HEK293 (cell line): Measurements from ENCODE around the gene PHF14.

ENCODE experiments used
- MYNN ChIP-seq: fragments of 450-650 bp; formaldehyde crosslinking; IDR thresholded peaks from 2 replicates; pipeline ENCODE4 v1.5.1; 2016; ENCODE audit warnings: missing biosample characterization, missing genetic modification characterization, borderline replicate concordance
- MZF1 ChIP-seq: fragments of 450-650 bp; formaldehyde crosslinking; IDR thresholded peaks from 2 replicates; pipeline ENCODE4 v1.5.1; 2017; ENCODE audit warnings: missing biosample characterization, missing genetic modification characterization, borderline replicate concordance
- OSR2 ChIP-seq: fragments of 450-650 bp; formaldehyde crosslinking; IDR thresholded peaks from 2 replicates; pipeline ENCODE4 v1.5.1; 2016; ENCODE audit warnings: missing biosample characterization, missing genetic modification characterization
- OVOL3 ChIP-seq: fragments of 450-650 bp; formaldehyde crosslinking; IDR thresholded peaks from 2 replicates; pipeline ENCODE4 v1.5.1; 2016; ENCODE audit warnings: missing biosample characterization, missing genetic modification characterization
- TCF7L2 ChIP-seq: IDR thresholded peaks from 2 replicates; pipeline ENCODE4 v1.6.1; 2011; ENCODE audit warnings: low read depth, mild to moderate bottlenecking, inconsistent platforms, low read length, moderate library complexity, borderline replicate concordance
- TRIM28 ChIP-seq: IDR thresholded peaks from 2 replicates; pipeline ENCODE4 v1.6.1; 2011; ENCODE audit warnings: low read length, control low read depth, borderline replicate concordance
- TSHZ1 ChIP-seq: fragments of 450-650 bp; formaldehyde crosslinking; IDR thresholded peaks from 2 replicates; pipeline ENCODE4 v1.5.1; 2016; ENCODE audit warnings: missing biosample characterization, missing genetic modification characterization, borderline replicate concordance
- YY1 ChIP-seq: fragments of 450-650 bp; formaldehyde crosslinking; IDR thresholded peaks from 2 replicates; pipeline ENCODE4 v1.5.1; 2018; ENCODE audit warnings: missing biosample characterization, missing genetic modification characterization
- ZBTB17 ChIP-seq: fragments of 450-650 bp; formaldehyde crosslinking; IDR thresholded peaks from 2 replicates; pipeline ENCODE4 v1.5.1; 2016; ENCODE audit warnings: missing biosample characterization, missing genetic modification characterization
- ZBTB48 ChIP-seq: fragments of 450-650 bp; formaldehyde crosslinking; IDR thresholded peaks from 2 replicates; pipeline ENCODE4 v1.5.1; 2016; ENCODE audit warnings: missing biosample characterization, missing genetic modification characterization
- ZIC2 ChIP-seq: fragments of 450-650 bp; formaldehyde crosslinking; IDR thresholded peaks from 2 replicates; pipeline ENCODE4 v1.5.1; 2016; ENCODE audit warnings: missing biosample characterization, missing genetic modification characterization
- ZNF174 ChIP-seq: fragments of 450-650 bp; formaldehyde crosslinking; IDR thresholded peaks from 2 replicates; pipeline ENCODE4 v1.5.0; 2017; ENCODE audit warnings: missing biosample characterization, mild to moderate bottlenecking, missing genetic modification characterization
- ZNF184 ChIP-seq: fragments of 450-650 bp; IDR thresholded peaks from 2 replicates; pipeline ENCODE4 v1.5.1; 2018; ENCODE audit warnings: missing biosample characterization, mild to moderate bottlenecking, missing genetic modification characterization
- ZNF501 ChIP-seq: fragments of 450-650 bp; formaldehyde crosslinking; IDR thresholded peaks from 2 replicates; pipeline ENCODE4 v1.5.1; 2016; ENCODE audit warnings: missing biosample characterization, missing genetic modification characterization
- ZNF571 ChIP-seq: fragments of 450-650 bp; formaldehyde crosslinking; IDR thresholded peaks from 2 replicates; pipeline ENCODE4 v1.5.0; 2017; ENCODE audit warnings: missing biosample characterization, missing genetic modification characterization
- ZNF660 ChIP-seq: fragments of 450-650 bp; IDR thresholded peaks from 2 replicates; pipeline ENCODE4 v1.5.1; 2018; ENCODE audit warnings: missing biosample characterization, mild to moderate bottlenecking, missing genetic modification characterization
- ZNF792 ChIP-seq: fragments of 450-650 bp; formaldehyde crosslinking; IDR thresholded peaks from 2 replicates; pipeline ENCODE4 v1.5.1; 2016; ENCODE audit warnings: missing biosample characterization, missing genetic modification characterization
- ZSCAN23 ChIP-seq: fragments of 450-650 bp; formaldehyde crosslinking; IDR thresholded peaks from 2 replicates; pipeline ENCODE4 v1.5.1; 2016; ENCODE audit warnings: missing biosample characterization, missing genetic modification characterization
- ZSCAN30 ChIP-seq: fragments of 450-650 bp; IDR thresholded peaks from 2 replicates; pipeline ENCODE4 v1.5.1; 2018; ENCODE audit warnings: missing biosample characterization, mild to moderate bottlenecking, missing genetic modification characterization, moderate library complexity
- TF ChIP-seq, protein P1 (sequence below): fragments of 450-650 bp; formaldehyde crosslinking; IDR thresholded peaks from 2 replicates; pipeline ENCODE4 v1.5.1; 2016; ENCODE audit warnings: missing biosample characterization, missing genetic modification characterization
- TF ChIP-seq, protein P2 (sequence below): fragments of 450-650 bp; IDR thresholded peaks from 2 replicates; pipeline ENCODE4 v1.5.1; 2018; ENCODE audit warnings: missing biosample characterization, missing genetic modification characterization
- TF ChIP-seq, protein P3 (sequence below): fragments of 450-650 bp; formaldehyde crosslinking; IDR thresholded peaks from 2 replicates; pipeline ENCODE4 v1.5.1; 2017; ENCODE audit warnings: missing biosample characterization, missing genetic modification characterization
- TF ChIP-seq, protein P4 (sequence below): fragments of 450-650 bp; formaldehyde crosslinking; IDR thresholded peaks from 2 replicates; pipeline ENCODE4 v1.5.1; 2016; ENCODE audit warnings: missing biosample characterization, missing genetic modification characterization

The PHF14 gene

GRCh38 chr7:11193131-11193867 is 219.6 kb downstream of the PHF14 start (continued):
- TF ChIP-seq, protein P1, sequence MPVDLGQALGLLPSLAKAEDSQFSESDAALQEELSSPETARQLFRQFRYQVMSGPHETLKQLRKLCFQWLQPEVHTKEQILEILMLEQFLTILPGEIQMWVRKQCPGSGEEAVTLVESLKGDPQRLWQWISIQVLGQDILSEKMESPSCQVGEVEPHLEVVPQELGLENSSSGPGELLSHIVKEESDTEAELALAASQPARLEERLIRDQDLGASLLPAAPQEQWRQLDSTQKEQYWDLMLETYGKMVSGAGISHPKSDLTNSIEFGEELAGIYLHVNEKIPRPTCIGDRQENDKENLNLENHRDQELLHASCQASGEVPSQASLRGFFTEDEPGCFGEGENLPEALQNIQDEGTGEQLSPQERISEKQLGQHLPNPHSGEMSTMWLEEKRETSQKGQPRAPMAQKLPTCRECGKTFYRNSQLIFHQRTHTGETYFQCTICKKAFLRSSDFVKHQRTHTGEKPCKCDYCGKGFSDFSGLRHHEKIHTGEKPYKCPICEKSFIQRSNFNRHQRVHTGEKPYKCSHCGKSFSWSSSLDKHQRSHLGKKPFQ (tag by site-specific recombination), result 0 out of 2 replicates have a peak, but pooled peaks have one; percentile 20
- TF ChIP-seq ZNF174 (tag by site-specific recombination) (no peak), MZF1 (tag by site-specific recombination) (no peak), MYNN (tag by site-specific recombination) (no peak), ZNF660 (tag by site-specific recombination) (no peak), ZNF792 (tag by site-specific recombination) (no peak), ZNF184 (tag by site-specific recombination) (no peak), ZNF571 (no peak), ZBTB48 (tag by site-specific recombination) (0 out of 2 replicates have a peak, but pooled peaks have one; percentile 17), ZSCAN23 (tag by site-specific recombination) (no peak), OVOL3 (tag by site-specific recombination) (no peak), ZSCAN30 (tag by site-specific recombination) (0 out of 2 replicates have a peak, but pooled peaks have one; percentile 21), ZBTB17 (tag by site-specific recombination) (no peak), OSR2 (tag by site-specific recombination) (peak; percentile 7; the same call in 1 of the 2 replicates), ZNF501 (tag by site-specific recombination) (no peak), TCF7L2 (no peak), YY1 (tag by site-specific recombination) (no peak), TSHZ1 (tag by site-specific recombination) (no peak), ZIC2 (peak; percentile 37; the same call in 1 of the 2 replicates), TRIM28 (0 out of 2 replicates have a peak, but pooled peaks have one; percentile 12)
- TF ChIP-seq, protein P2, sequence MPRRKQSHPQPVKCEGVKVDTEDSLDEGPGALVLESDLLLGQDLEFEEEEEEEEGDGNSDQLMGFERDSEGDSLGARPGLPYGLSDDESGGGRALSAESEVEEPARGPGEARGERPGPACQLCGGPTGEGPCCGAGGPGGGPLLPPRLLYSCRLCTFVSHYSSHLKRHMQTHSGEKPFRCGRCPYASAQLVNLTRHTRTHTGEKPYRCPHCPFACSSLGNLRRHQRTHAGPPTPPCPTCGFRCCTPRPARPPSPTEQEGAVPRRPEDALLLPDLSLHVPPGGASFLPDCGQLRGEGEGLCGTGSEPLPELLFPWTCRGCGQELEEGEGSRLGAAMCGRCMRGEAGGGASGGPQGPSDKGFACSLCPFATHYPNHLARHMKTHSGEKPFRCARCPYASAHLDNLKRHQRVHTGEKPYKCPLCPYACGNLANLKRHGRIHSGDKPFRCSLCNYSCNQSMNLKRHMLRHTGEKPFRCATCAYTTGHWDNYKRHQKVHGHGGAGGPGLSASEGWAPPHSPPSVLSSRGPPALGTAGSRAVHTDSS (tag by site-specific recombination), result no peak
- TF ChIP-seq, protein P3, sequence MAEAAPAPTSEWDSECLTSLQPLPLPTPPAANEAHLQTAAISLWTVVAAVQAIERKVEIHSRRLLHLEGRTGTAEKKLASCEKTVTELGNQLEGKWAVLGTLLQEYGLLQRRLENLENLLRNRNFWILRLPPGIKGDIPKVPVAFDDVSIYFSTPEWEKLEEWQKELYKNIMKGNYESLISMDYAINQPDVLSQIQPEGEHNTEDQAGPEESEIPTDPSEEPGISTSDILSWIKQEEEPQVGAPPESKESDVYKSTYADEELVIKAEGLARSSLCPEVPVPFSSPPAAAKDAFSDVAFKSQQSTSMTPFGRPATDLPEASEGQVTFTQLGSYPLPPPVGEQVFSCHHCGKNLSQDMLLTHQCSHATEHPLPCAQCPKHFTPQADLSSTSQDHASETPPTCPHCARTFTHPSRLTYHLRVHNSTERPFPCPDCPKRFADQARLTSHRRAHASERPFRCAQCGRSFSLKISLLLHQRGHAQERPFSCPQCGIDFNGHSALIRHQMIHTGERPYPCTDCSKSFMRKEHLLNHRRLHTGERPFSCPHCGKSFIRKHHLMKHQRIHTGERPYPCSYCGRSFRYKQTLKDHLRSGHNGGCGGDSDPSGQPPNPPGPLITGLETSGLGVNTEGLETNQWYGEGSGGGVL (tag by site-specific recombination), result 0 out of 2 replicates have a peak, but pooled peaks have one; percentile 24
- TF ChIP-seq, protein P4, sequence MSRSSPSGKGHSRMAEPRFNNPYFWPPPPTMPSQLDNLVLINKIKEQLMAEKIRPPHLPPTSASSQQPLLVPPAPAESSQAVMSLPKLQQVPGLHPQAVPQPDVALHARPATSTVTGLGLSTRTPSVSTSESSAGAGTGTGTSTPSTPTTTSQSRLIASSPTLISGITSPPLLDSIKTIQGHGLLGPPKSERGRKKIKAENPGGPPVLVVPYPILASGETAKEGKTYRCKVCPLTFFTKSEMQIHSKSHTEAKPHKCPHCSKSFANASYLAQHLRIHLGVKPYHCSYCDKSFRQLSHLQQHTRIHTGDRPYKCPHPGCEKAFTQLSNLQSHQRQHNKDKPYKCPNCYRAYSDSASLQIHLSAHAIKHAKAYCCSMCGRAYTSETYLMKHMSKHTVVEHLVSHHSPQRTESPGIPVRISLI (tag by site-specific recombination), result no peak
